GM23248 (cell line): Measurements from ENCODE around the gene H2BW2.

Source experiments
- EZH2 ChIP-seq: fragments of 200-600 bp; sonication (generic); IDR thresholded peaks from 2 replicates; pipeline ENCODE4 v1.6.1; 2018; ENCODE audit warnings: antibody characterized with exemption, mild to moderate bottlenecking; ENCODE audit not compliant: insufficient read depth, poor library complexity, severe bottlenecking
- EZH2phosphoT487 ChIP-seq: fragments of 200-600 bp; sonication (generic); IDR thresholded peaks from 2 replicates; pipeline ENCODE4 v1.6.1; 2018; ENCODE audit warnings: antibody characterized with exemption, moderate library complexity, mild to moderate bottlenecking, low read depth; ENCODE audit not compliant: insufficient read depth

DNA sequence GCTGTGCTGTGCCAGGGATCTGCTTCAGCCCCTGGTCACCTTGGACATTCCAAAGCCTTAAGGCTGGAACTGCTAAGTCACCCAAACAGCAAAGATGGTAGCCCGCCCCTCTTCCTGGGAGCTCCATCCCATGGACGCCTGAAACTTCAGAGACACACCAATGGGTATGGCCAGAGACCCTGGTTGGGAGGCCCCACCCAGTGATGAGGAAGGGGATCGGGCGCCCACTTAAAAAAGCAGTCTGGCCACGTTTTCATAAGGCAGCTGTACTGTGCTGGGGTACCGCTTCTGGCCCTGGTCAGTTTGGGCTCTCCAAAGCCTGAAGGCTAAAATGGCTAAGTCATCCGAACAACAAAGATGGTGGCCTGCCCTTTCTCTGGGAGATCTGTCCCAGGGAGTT lies 45.7 kb downstream of the H2BW2 start:
- TF ChIP-seq EZH2 = no peak
- no peak for TF ChIP-seq EZH2phosphoT487
